K562 treated with DMSO at 1 percent for 12 hours (cell line): ENCODE results near the gene MAP4K3. TPM values are rescaled to one million over a fixed set of nuclear protein-coding genes. Genes with fewer than 3 reads are reported as not detected.

Experiments
- total RNA-seq: library from RNA; unstranded; fragments of 300-600 nt; gene quantifications from 2 replicates; pipeline ENCODE4 v1.2.3, GENCODE V29; 2022; ENCODE audit not compliant: insufficient read depth

The MAP4K3 gene
- total RNA-seq: 2.6 and 9.5 TPM in 2 replicates

DNA sequence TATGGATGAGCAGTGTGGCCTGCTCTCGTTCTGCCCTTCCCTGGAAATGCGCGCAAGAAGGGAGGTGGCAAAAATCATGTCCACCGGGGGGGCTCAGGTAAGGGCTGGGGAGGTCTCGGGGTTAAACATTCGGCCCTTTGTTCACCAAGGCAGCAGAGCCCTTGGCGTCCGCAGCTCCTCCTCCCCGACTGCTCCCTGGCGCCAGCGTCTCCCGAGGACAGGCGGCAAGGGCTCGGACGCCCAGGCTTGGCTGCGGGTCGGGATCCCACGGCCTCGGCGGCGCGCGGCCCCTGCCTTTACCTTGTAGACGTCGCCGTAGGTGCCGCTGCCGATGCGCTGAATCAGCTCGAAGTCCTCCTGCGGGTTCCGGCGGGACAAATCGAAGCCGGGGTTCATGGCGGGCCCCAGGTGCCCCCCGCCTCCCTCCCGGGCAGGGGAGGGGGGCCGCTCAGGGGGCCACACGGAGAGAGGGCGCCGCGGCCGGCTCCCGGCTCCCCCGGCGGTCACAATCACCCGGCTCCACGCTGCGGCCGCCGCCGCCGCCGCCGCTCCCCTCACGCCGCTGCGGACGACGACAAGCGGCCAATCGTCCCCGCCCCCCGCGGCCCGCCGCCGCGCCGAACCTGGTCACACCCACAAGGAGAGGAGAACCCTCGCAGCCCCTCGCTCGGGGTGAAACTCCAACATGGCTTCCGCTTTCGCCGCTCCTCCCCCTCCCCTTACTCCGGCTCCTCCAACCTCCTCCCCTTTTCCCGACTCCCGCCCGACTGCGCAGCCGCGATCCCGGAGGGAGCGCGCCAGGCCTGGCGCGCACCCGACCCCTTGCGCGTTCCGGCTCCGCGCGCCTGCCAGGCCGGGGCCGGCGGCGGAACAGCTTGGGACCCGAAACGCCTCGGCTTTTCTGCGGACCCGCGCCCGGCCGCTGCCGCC lies at the start of gene MAP4K3:
Gene MAP4K3 (minus strand): TSS at position 694 of the 930 bp plus-strand sequence. CDS start 298 bp downstream, at position 396.

DNA sequence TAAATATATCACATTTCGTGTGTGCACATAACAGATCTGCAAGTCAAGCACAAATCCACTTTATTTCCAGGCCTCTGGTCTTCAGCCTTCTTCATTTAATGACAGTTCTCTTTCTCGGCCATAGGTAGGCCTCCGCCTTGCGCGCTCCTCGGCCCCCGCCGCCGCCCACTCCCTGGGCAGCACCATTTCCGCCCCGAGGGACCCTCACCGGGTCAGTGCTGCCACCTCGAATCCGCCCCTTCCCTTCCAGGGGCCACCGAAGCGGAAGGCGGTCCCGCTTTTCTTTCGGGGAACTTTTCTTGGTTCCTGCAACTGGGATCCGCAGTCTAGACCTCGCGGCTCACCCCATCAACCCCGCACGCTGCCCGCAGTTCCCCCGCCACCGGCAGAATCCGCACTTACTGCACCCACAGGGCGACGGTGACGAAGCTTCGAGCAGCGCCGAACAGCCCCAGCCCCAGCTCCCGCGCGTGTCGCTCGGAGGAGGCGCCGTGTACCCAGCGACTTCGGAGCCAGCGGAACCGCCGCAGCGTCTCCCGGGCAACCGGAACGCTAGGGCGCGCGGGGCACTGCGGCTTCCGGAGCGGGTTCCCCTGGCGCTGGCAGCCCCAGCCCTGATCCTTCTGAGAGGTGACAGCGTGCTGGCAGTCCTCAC lies 193.5 kb downstream of the MAP4K3 start, which contains the start of gene CDKL4:
Gene CDKL4 (minus strand): TSS at position 502 of the 655 bp plus-strand sequence.

Other genes starting within 250 kb of the MAP4K3 start
- not detected in 2 replicates for gene CDKL4, start 193.3 kb downstream of the MAP4K3 start, total RNA-seq
- 0.95 and 1.0 TPM in 2 replicates for gene TMEM178A, start 228.6 kb upstream of the MAP4K3 start, total RNA-seq